OCI-LY1 (cell line): ENCODE data around the gene MAPK8.

Experiments
- H2AFZ ChIP-seq: fragments of 200-600 bp; sonication (generic), shearing (Covaris generic); 2 replicates; pipeline ENCODE4 v1.6.0; 2014; ENCODE audit warnings: antibody characterized with exemption, mild to moderate bottlenecking, low read length
- H3F3A ChIP-seq: fragments of 200-600 bp; sonication (generic), shearing (Covaris generic); 2 replicates; pipeline ENCODE4 v1.6.0; 2014; ENCODE audit warnings: mild to moderate bottlenecking, antibody characterized with exemption, low read length, moderate library complexity; ENCODE audit not compliant: insufficient read depth
- H3K27ac ChIP-seq: fragments of 200-600 bp; sonication (generic); 2 replicates; pipeline ENCODE4 v1.5.1; 2014; ENCODE audit warnings: low read length, mixed run types, mild to moderate bottlenecking, low read depth; ENCODE audit not compliant: poor library complexity, severe bottlenecking
- H3K27me3 ChIP-seq: fragments of 200-600 bp; sonication (generic); 2 replicates; pipeline ENCODE4 v1.6.0; 2014; ENCODE audit warnings: antibody characterized with exemption, mild to moderate bottlenecking, low read length, moderate library complexity; ENCODE audit not compliant: insufficient read depth
- H3K36me3 ChIP-seq: fragments of 200-600 bp; sonication (generic); 2 replicates; pipeline ENCODE4 v1.6.1; 2014; ENCODE audit warnings: mild to moderate bottlenecking, antibody characterized with exemption, low read length, moderate library complexity, mixed read lengths; ENCODE audit not compliant: insufficient read depth
- H3K4me1 ChIP-seq: fragments of 200-600 bp; sonication (generic); 2 replicates; pipeline ENCODE4 v1.5.1; 2014; ENCODE audit warnings: mild to moderate bottlenecking, low read length, moderate library complexity; ENCODE audit not compliant: insufficient read depth, severe bottlenecking
- H3K4me2 ChIP-seq: fragments of 200-600 bp; sonication (generic), shearing (Covaris generic); 2 replicates; pipeline ENCODE4 v1.6.1; 2014; ENCODE audit warnings: low read length
- H3K4me3 ChIP-seq: fragments of 200-600 bp; sonication (generic); 2 replicates; pipeline ENCODE4 v1.5.1; 2014; ENCODE audit warnings: low read length, low read depth, mild to moderate bottlenecking, mixed read lengths; ENCODE audit not compliant: poor library complexity, severe bottlenecking
- H3K79me2 ChIP-seq: fragments of 200-600 bp; shearing (Covaris generic); 2 replicates; pipeline ENCODE4 v1.6.1; 2016; ENCODE audit warnings: mixed run types, low read length, mixed read lengths; ENCODE audit not compliant: insufficient read depth
- H3K9ac ChIP-seq: fragments of 200-600 bp; sonication (generic), shearing (Covaris generic); 2 replicates; pipeline ENCODE4 v1.6.1; 2014; ENCODE audit warnings: mild to moderate bottlenecking, low read length, mixed read lengths
- H3K9me2 ChIP-seq: fragments of 200-600 bp; sonication (generic), shearing (Covaris generic); 2 replicates; pipeline ENCODE4 v1.6.1; 2014; ENCODE audit warnings: low read depth, mild to moderate bottlenecking, low read length, mixed read lengths
- H3K9me3 ChIP-seq: fragments of 200-600 bp; shearing (Covaris generic); 2 replicates; pipeline ENCODE4 v1.6.1; 2014; ENCODE audit warnings: low read length, mixed read lengths
- H4K20me1 ChIP-seq: fragments of 200-600 bp; sonication (generic), shearing (Covaris generic); 2 replicates; pipeline ENCODE4 v1.6.0; 2016; ENCODE audit warnings: mild to moderate bottlenecking, low read length; ENCODE audit not compliant: insufficient read depth
- CTCF ChIP-seq: fragments of 200-600 bp; sonication (generic), shearing (Covaris generic); IDR thresholded peaks from 2 replicates; pipeline ENCODE4 v1.5.1; 2017; ENCODE audit warnings: mild to moderate bottlenecking, antibody characterized with exemption, low read length, moderate library complexity, mixed read lengths
- EZH2 ChIP-seq: fragments of 200-600 bp; sonication (generic), shearing (Covaris generic); IDR thresholded peaks from 2 replicates; pipeline ENCODE4 v1.8.0; 2017; ENCODE audit warnings: borderline replicate concordance, mixed run types, mild to moderate bottlenecking, antibody characterized with exemption, low read length, moderate library complexity, mixed read lengths

Gene MAPK8

GRCh38 chr10:48299692-48300091 lies 6.8 kb upstream of the MAPK8 start:
- no peak overlapping the region for H2AFZ ChIP-seq
- H3K79me2 ChIP-seq = no peaks in the 10 kb centered on the region
- H3K4me1 ChIP-seq = no peaks in the 10 kb centered on the region
- no peaks in the 10 kb centered on the region; the same call in 1 of the 2 replicates for H3K27me3 ChIP-seq
- no peak overlapping the region for H3K27ac ChIP-seq
- TF ChIP-seq EZH2 (no peak), CTCF (no peak)
- H3K4me3 ChIP-seq = no peak overlapping the region
- no peaks in the 10 kb centered on the region for H3K9me3 ChIP-seq
- H3K4me2 ChIP-seq = no peak overlapping the region
- no peak overlapping the region for H3K9ac ChIP-seq
- H4K20me1 ChIP-seq = no peaks in the 10 kb centered on the region
- no peaks in the 10 kb centered on the region for H3F3A ChIP-seq
- no peaks in the 10 kb centered on the region for H3K9me2 ChIP-seq
- H3K36me3 ChIP-seq = no peaks in the 10 kb centered on the region

- H3K27ac ChIP-seq = no peak overlapping the region
- no peak overlapping the region for H3K9ac ChIP-seq
- no peak overlapping the region for H2AFZ ChIP-seq
- no peaks in the 10 kb centered on the region; the same call in 1 of the 2 replicates for H3F3A ChIP-seq
- no peaks in the 10 kb centered on the region for H3K36me3 ChIP-seq
- H3K4me2 ChIP-seq = no peak overlapping the region
- no peaks in the 10 kb centered on the region for H4K20me1 ChIP-seq
- H3K79me2 ChIP-seq = no peaks in the 10 kb centered on the region
- H3K4me3 ChIP-seq = no peak overlapping the region
- no peaks in the 10 kb centered on the region for H3K4me1 ChIP-seq
- H3K9me3 ChIP-seq = no peaks in the 10 kb centered on the region
- TF ChIP-seq EZH2 = no peak
- TF ChIP-seq CTCF = no peak
- no peaks in the 10 kb centered on the region for H3K9me2 ChIP-seq
- no peaks in the 10 kb centered on the region; the same call in 1 of the 2 replicates for H3K27me3 ChIP-seq
These were observed 5.9 kb upstream of the MAPK8 start for GRCh38 chr10:48300556-48300955.

- TF ChIP-seq EZH2 (no peak), CTCF (no peak)
- no peak overlapping the region for H3K27ac ChIP-seq
- H3F3A ChIP-seq = no peaks in the 10 kb centered on the region; the same call in 1 of the 2 replicates
- H3K79me2 ChIP-seq = no peaks in the 10 kb centered on the region
- no peaks in the 10 kb centered on the region for H4K20me1 ChIP-seq
- H3K4me2 ChIP-seq = no peak overlapping the region
- no peaks in the 10 kb centered on the region; the same call in 1 of the 2 replicates for H3K27me3 ChIP-seq
- no peaks in the 10 kb centered on the region for H3K9me3 ChIP-seq
- no peak overlapping the region for H3K4me3 ChIP-seq
- no peaks in the 10 kb centered on the region for H3K9me2 ChIP-seq
- no peak overlapping the region for H2AFZ ChIP-seq
- no peaks in the 10 kb centered on the region for H3K36me3 ChIP-seq
- H3K4me1 ChIP-seq = peaks cover 13% of the 10 kb centered on the region
- H3K9ac ChIP-seq = no peak overlapping the region
These were observed 3.7 kb upstream of the MAPK8 start for GRCh38 chr10:48302515-48303476.
